PC-3 (cell line): ENCODE measurements around the gene TRPT1. TPM values are rescaled to one million over a fixed set of nuclear protein-coding genes. Genes with fewer than 3 reads are reported as not detected.

Source experiments
- ATAC-seq: fragments of 200-7000 bp; cut with Tn5 transposase; 2 replicates; pipeline ENCODE4 v1.9.1; 2020; ENCODE audit warnings: mild to moderate bottlenecking, moderate library complexity
- BruUV-seq: library from RNA; stranded (reverse); fragments of 400-500 nt; replicated peaks from 2 replicates; lab custom pipeline; 2021; lab: Mats Ljungman, UMichigan
- CTCF ChIA-PET: fragments of 300-600 bp; sonication (Branson Sonifier 250); formaldehyde crosslinking; loops from one replicate; lab custom pipeline; 2022; ENCODE audit warnings: antibody characterized with exemption; lab: Charles Lee
- POLR2A ChIA-PET: fragments of 300-600 bp; sonication (Branson Sonifier 250); formaldehyde crosslinking; loops from one replicate; lab custom pipeline; 2022; ENCODE audit warnings: antibody characterized with exemption; ENCODE audit not compliant: unreplicated experiment; lab: Charles Lee
- DNase-seq: peaks from one replicate; pipeline ENCODE4 v3.0.0-alpha.2; 2015
- H2AFZ ChIP-seq: fragments of 300-600 bp; sonication (generic); 2 replicates; pipeline ENCODE4 v1.6.0; 2016; ENCODE audit warnings: antibody characterized with exemption, low read length
- H3F3A ChIP-seq: fragments of 300-600 bp; sonication (generic); one replicate; pipeline ENCODE4 v1.6.0; 2017; ENCODE audit warnings: antibody characterized with exemption, low read length, control low read depth, mild to moderate bottlenecking; ENCODE audit not compliant: unreplicated experiment
- H3K27ac ChIP-seq: fragments of 300-600 bp; sonication (generic); 2 replicates; pipeline ENCODE4 v1.5.1; 2016; ENCODE audit warnings: mild to moderate bottlenecking, low read length
- H3K27me3 ChIP-seq: fragments of 300-600 bp; sonication (generic); 2 replicates; pipeline ENCODE4 v1.6.1; 2016; ENCODE audit warnings: low read length, mixed read lengths
- H3K36me3 ChIP-seq: fragments of 300-600 bp; sonication (generic); 2 replicates; pipeline ENCODE4 v1.6.1; 2016; ENCODE audit warnings: low read depth, mixed run types, low read length, mixed read lengths
- H3K4me1 ChIP-seq: fragments of 300-600 bp; sonication (generic); 2 replicates; pipeline ENCODE4 v1.5.1; 2016; ENCODE audit warnings: low read length; ENCODE audit not compliant: insufficient read depth
- H3K4me2 ChIP-seq: fragments of 300-600 bp; sonication (generic); 2 replicates; pipeline ENCODE4 v1.6.0; 2016; ENCODE audit warnings: low read length
- H3K4me3 ChIP-seq: fragments of 300-600 bp; sonication (generic); 2 replicates; pipeline ENCODE4 v1.5.1; 2016; ENCODE audit warnings: mild to moderate bottlenecking, low read length, mixed read lengths
- H3K79me2 ChIP-seq: fragments of 300-600 bp; sonication (generic); 2 replicates; pipeline ENCODE4 v1.6.1; 2017; ENCODE audit warnings: low read length, mixed read lengths
- H3K9ac ChIP-seq: fragments of 300-600 bp; sonication (generic); 2 replicates; pipeline ENCODE4 v1.6.0; 2016; ENCODE audit warnings: mild to moderate bottlenecking, low read length
- H3K9me2 ChIP-seq: fragments of 300-600 bp; sonication (generic); replicated peaks from 2 replicates; pipeline ENCODE4 v1.6.1; 2016; ENCODE audit warnings: mixed run types, low read length, mixed read lengths
- H3K9me3 ChIP-seq: fragments of 300-600 bp; sonication (generic); 2 replicates; pipeline ENCODE4 v1.6.1; 2016; ENCODE audit warnings: low read length, mixed read lengths
- H4K20me1 ChIP-seq: fragments of 300-600 bp; sonication (generic); 2 replicates; pipeline ENCODE4 v1.6.1; 2016; ENCODE audit warnings: low read length, mixed read lengths
- CTCF ChIP-seq: fragments of 300-600 bp; sonication (generic); conservative IDR thresholded peaks from 2 replicates; pipeline ENCODE4 v1.5.1; 2017; ENCODE audit warnings: antibody characterized with exemption, low read depth, mild to moderate bottlenecking, low read length
- EZH2 ChIP-seq: fragments of 300-600 bp; sonication (generic); IDR thresholded peaks from one replicate; pipeline ENCODE4 v1.6.1; 2017; ENCODE audit warnings: antibody characterized with exemption, mild to moderate bottlenecking, low read length; ENCODE audit not compliant: unreplicated experiment
- EZH2phosphoT487 ChIP-seq: fragments of 300-600 bp; sonication (generic); IDR thresholded peaks from 2 replicates; pipeline ENCODE4 v1.6.1; 2018; ENCODE audit warnings: mild to moderate bottlenecking, antibody characterized with exemption, low read length, borderline replicate concordance
- intact Hi-C: fragments of 100-400 bp; cut with micrococcal nuclease; formaldehyde crosslinking; loops from 2 replicates; pipeline ENCODE4 v1.9.0; 2023
- total RNA-seq: library from RNA; depleted of rRNA; stranded (reverse); fragments of >200 nt; gene quantifications from 2 replicates; pipeline ENCODE4 v1.2.3, GENCODE V29; 2014

TRPT1 gene
- total RNA-seq, 1 experiment from 2014 or later: 57.7 TPM

- POLR2A ChIA-PET: interaction anchor here (0.7 to 2.0 kb wide), 4 partner anchors 19 to 863 kb away, joined by 3 to 17 read pairs (median 10); no protein-coding TSS in a partner anchor
- intact Hi-C loops: loop anchor here (1.0 to 10.0 kb wide), 4 partner anchors 19 to 1461 kb away; partner anchors contain the start of genes DNAJC4, ESRRA, HNRNPUL2 and MACROD1
- Histone ChIP-seq H3F3A (peaks cover 4% of the 10 kb centered on the region), H3K9me3 (no peaks in the 10 kb centered on the region), H3K4me3 (peak within 1 kb of the TSS; percentile 81), H3K4me1 (peaks cover 27% of the 10 kb centered on the region), H2AFZ (peak within 1 kb of the TSS; percentile 58), H3K27ac (peak within 1 kb of the TSS; percentile 59), H3K79me2 (peaks cover 28% of the 10 kb centered on the region), H3K27me3 (no peaks in the 10 kb centered on the region), H3K9ac (peak within 1 kb of the TSS; percentile 87), H3K36me3 (peaks cover 21% of the 10 kb centered on the region), H3K9me2 (no peaks in the 10 kb centered on the region), H3K4me2 (peak within 1 kb of the TSS; percentile 94), H4K20me1 (peaks cover 14% of the 10 kb centered on the region)
- ATAC-seq (peak; percentile 86), DNase-seq (peak; percentile 100)
- no TSS peak for BruUV-seq
- peak; percentile 39; the same call in 1 of the 2 replicates for TF ChIP-seq CTCF
- TF ChIP-seq EZH2phosphoT487: no peak
- TF ChIP-seq EZH2: no peak
- CTCF ChIA-PET: interaction anchor here (0.5 to 1.6 kb wide), 6 partner anchors 10 to 169 kb away, joined by 3 to 10 read pairs (median 4); partner anchors contain the start of genes MACROD1, PRDX5 and TRMT112
Measured at GRCh38 chr11:64185693-64186491, 40.1 kb downstream of the TRPT1 start, which contains the start of gene STIP1. Gene STIP1 (plus strand): TSS chr11:64186171. CDS start chr11:64186262, 91 bp downstream.

- H4K20me1 ChIP-seq: peaks cover 9% of the 10 kb centered on the region
- TSS peak; percentile 75 for BruUV-seq
- TF ChIP-seq EZH2phosphoT487 (no peak), CTCF (no peak), EZH2 (no peak)
- H3K79me2 ChIP-seq: peaks cover 28% of the 10 kb centered on the region
- ChIA-PET CTCF (interaction anchor here (0.5 to 1.6 kb wide), 7 partner anchors 9 to 170 kb away, joined by 3 to 10 read pairs (median 4); partner anchors contain the start of genes MACROD1, PRDX5 and TRMT112), POLR2A (interaction anchor here (0.7 to 2.0 kb wide), 3 partner anchors 19 to 864 kb away, joined by 3 to 17 read pairs (median 6); no protein-coding TSS in a partner anchor)
- H3K9me3 ChIP-seq: no peaks in the 10 kb centered on the region
- peaks cover 27% of the 10 kb centered on the region for H3K4me1 ChIP-seq
- H3K4me3 ChIP-seq: peak overlapping the region; percentile 81
- H2AFZ ChIP-seq: peak overlapping the region; percentile 58
- DNase-seq (peak; percentile 77), ATAC-seq (peak; percentile 38)
- peak overlapping the region; percentile 59 for H3K27ac ChIP-seq
- H3F3A ChIP-seq: peaks cover 4% of the 10 kb centered on the region
- no peaks in the 10 kb centered on the region for H3K27me3 ChIP-seq
- H3K9me2 ChIP-seq: no peaks in the 10 kb centered on the region
- H3K9ac ChIP-seq: peak overlapping the region; percentile 87
- H3K36me3 ChIP-seq: peaks cover 15% of the 10 kb centered on the region
- intact Hi-C loops: loop anchor here (2.0 to 10.0 kb wide), 3 partner anchors 18 to 1460 kb away; partner anchors contain the start of genes DNAJC4, HNRNPUL2, MACROD1 and TTC9C
- peak overlapping the region; percentile 94 for H3K4me2 ChIP-seq
Measured at GRCh38 chr11:64185175-64185692, 40.8 kb downstream of the TRPT1 start.
